GM21576 (cell line): ENCODE measurements around the gene ZGPAT.
"Not testable (repeated sequence)": the region's sequence is repeated elsewhere in the genome, so short reads cannot be mapped to it uniquely, and the experiment has no call there.

Experiments
- ATAC-seq: cut with Tn5 transposase; IDR thresholded peaks from one replicate; pipeline ENCODE4 v1.9.1; 2021; ENCODE audit warnings: mild to moderate bottlenecking, moderate library complexity; ENCODE audit not compliant: unreplicated experiment

The ZGPAT gene

GRCh38 chr20:63702036-63702665, 5.7 kb upstream of the ZGPAT start:
- no peak for ATAC-seq

- no peak for ATAC-seq
Measured at GRCh38 chr20:63702751-63703470, 4.9 kb upstream of the ZGPAT start.

GRCh38 chr20:63703471-63703975, 4.3 kb upstream of the ZGPAT start:
- no peak for ATAC-seq

- ATAC-seq = no peak
Measured at GRCh38 chr20:63703976-63704748, 3.7 kb upstream of the ZGPAT start.

- no peak for ATAC-seq
Measured at GRCh38 chr20:63704749-63705117, 3.1 kb upstream of the ZGPAT start.

GRCh38 chr20:63705232-63706026, 2.4 kb upstream of the ZGPAT start:
- ATAC-seq = no peak

- ATAC-seq = no peak
Measured at GRCh38 chr20:63706027-63706695, 1.7 kb upstream of the ZGPAT start.

GRCh38 chr20:63706852-63707557, 834 bp upstream of the ZGPAT start:
- ATAC-seq = peak; percentile 28

- no peak for ATAC-seq
Measured at GRCh38 chr20:63708301-63709148, 686 bp downstream of the ZGPAT start.

- no peak for ATAC-seq
Measured at GRCh38 chr20:63709149-63709527, 1.3 kb downstream of the ZGPAT start.

- no peak for ATAC-seq
Measured at GRCh38 chr20:63711085-63711645, 3.3 kb downstream of the ZGPAT start.

- ATAC-seq = no peak
Measured at GRCh38 chr20:63712191-63712590, 4.4 kb downstream of the ZGPAT start.

- no peak for ATAC-seq
Measured at GRCh38 chr20:63714858-63715257, 7.0 kb downstream of the ZGPAT start.

- ATAC-seq = no peak
Measured at GRCh38 chr20:63718996-63719395, 11.2 kb downstream of the ZGPAT start.

GRCh38 chr20:63722967-63723622, 15.3 kb downstream of the ZGPAT start:
- not testable (repeated sequence) for ATAC-seq

GRCh38 chr20:63730189-63730733, 22.4 kb downstream of the ZGPAT start:
- not testable (repeated sequence) for ATAC-seq

- ATAC-seq = no peak
Measured at GRCh38 chr20:63731410-63731809, 23.6 kb downstream of the ZGPAT start.
